ES-I3 (cell line): ENCODE data around the gene ABCC10.
"Not testable (repeated sequence)": the region's sequence is repeated elsewhere in the genome, so short reads cannot be mapped to it uniquely, and the experiment has no call there.

Experiments used
- H3K36me3 ChIP-seq: 2 replicates; pipeline ENCODE4 v1.6.1; 2013; ENCODE audit warnings: mild to moderate bottlenecking, low read length, control low read depth, moderate library complexity; ENCODE audit not compliant: insufficient read depth
- H3K4me1 ChIP-seq: 2 replicates; pipeline ENCODE4 v1.6.1; 2013; ENCODE audit warnings: mild to moderate bottlenecking, control low read depth, low read length; ENCODE audit not compliant: insufficient read depth
- H3K9ac ChIP-seq: 2 replicates; pipeline ENCODE4 v1.6.1; 2013; ENCODE audit warnings: low read depth, mild to moderate bottlenecking, low read length, moderate library complexity
- H3K9me3 ChIP-seq: 2 replicates; pipeline ENCODE4 v1.6.1; 2013; ENCODE audit warnings: mild to moderate bottlenecking, low read length, moderate library complexity; ENCODE audit not compliant: control insufficient read depth, insufficient read depth

The ABCC10 gene

DNA sequence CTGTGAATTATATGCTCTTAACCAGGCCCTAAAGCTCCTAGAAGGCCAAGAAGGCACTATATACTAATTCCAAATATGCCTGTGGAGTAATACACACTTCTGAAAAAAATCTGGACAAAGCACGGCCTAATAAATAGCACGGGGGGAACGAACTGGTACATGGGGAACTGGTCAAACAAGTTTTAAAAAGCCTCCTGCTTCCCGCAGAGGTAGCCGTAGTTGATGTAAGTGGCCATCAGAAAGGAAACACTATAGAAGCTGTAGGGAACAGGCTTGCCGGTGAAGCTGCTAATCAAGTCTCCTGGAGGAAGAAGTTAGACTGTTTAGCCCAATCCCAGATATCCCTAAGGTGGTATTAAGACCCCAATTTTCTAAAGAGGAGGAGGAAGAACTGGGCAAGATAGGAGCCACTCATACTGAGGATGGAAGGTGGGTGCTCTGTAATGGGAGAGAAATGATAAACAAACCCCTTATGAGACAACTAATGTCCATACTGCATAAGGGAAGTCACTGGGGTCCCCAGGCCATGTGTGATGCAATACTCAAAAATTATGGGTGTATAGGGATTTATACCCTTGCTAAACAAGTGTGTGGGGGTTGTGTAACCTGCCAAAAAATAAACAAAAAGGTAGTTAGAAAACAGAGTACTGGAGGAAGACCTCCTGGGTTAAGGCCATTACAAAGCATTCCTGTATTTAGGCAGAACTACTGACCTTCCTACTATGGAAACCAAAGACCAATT, 30.8 kb upstream of the ABCC10 start:
- Histone ChIP-seq H3K9me3 (no peaks in the 10 kb centered on the region; the same call in 1 of the 2 replicates), H3K36me3 (no peaks in the 10 kb centered on the region), H3K9ac (no peak overlapping the region), H3K4me1 (no peaks in the 10 kb centered on the region)

DNA sequence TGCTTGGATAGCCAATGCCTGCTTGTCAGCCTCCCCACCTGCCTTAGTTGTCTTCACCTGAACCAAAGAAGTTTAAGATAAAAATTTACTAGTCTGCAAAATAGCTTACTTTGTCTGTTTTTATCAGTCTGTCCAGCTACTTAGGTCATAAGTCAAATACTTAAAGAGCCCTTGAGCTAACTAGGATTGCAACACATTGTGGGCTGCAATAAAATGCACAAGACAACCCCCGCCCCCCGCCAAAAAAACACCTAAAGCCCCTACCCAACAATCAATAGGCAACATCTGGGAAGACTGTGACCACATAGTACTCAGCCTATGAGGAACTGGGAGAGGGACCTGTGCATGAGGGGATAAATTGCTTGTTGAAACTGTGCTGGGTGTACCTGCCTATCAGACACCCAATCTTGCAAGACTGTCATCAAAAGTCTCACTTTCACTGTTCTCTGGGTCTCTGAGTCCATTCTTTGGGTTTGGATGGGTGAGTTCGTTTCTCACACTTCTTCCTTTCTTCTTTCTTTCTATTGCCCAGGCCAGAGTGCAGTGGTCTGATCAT, 27.3 kb upstream of the ABCC10 start:
- H3K36me3 ChIP-seq = no peaks in the 10 kb centered on the region

DNA sequence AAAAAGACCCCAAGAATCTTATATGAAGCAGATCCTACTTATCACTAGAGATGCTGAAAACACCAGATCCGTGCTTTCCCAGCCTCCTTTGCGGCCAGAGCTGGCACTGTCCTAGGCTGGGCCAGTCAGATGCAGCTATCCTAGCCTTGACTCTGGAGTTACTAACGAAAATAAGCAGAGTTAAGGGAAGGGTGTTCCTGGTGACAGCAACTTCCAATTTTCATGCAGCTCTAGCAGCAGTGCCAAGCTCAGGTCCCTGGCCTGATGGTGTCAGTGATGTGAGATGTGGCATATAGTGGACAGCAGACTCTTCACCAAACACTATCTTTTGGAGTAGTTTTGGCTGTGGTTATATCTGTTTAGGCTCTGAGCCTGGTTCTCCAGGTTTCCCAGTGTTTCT, 25.6 kb upstream of the ABCC10 start:
- Histone ChIP-seq H3K36me3 (no peaks in the 10 kb centered on the region), H3K4me1 (no peaks in the 10 kb centered on the region), H3K9ac (no peak overlapping the region), H3K9me3 (no peaks in the 10 kb centered on the region)

More for the DNA sequence above, 27.3 kb upstream of the ABCC10 start:
- Histone ChIP-seq H3K9ac (no peak overlapping the region), H3K4me1 (no peaks in the 10 kb centered on the region), H3K9me3 (no peaks in the 10 kb centered on the region)

DNA sequence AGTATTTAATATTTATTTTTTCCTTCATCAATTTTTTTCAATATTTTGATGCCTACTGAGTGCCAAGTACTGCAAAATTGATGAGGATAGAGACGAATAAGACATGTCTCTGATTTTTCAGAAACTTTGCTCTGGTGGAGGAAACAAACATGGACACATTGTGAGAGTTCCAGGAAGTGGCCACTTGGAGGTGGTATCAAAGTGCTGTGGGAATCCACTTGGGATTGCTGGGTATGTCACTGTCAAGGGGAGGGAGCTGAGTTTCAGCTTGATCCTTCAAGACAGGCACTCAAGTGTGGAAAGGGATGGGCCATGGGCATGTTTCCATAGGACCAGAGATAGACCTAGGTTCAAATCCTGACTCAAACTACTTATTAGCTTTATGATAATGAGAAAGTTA, 24.5 kb upstream of the ABCC10 start:
- Histone ChIP-seq H3K9ac (no peak overlapping the region), H3K36me3 (no peaks in the 10 kb centered on the region), H3K4me1 (no peaks in the 10 kb centered on the region), H3K9me3 (no peaks in the 10 kb centered on the region)

DNA sequence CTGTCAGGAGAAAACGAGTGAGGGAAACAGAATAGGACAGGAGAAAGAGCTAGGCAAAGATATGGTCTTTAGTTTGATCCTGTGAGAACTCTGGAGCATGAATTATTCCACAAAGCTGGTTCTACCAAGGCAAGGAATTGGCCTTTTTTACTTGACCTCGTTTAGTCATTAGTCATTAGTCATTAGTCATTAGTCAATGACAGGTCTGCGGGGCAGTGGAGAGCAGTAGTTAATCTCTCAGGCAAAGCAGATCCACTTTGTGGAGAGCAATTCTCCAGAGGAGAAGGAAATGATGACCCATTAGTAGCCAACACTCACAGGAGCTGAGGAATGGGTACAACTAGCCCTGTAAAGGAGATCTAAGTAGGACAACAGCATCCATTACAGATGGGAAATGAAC, 22.0 kb upstream of the ABCC10 start:
- Histone ChIP-seq H3K4me1 (no peaks in the 10 kb centered on the region), H3K9ac (no peak overlapping the region), H3K36me3 (no peaks in the 10 kb centered on the region), H3K9me3 (no peaks in the 10 kb centered on the region)

DNA sequence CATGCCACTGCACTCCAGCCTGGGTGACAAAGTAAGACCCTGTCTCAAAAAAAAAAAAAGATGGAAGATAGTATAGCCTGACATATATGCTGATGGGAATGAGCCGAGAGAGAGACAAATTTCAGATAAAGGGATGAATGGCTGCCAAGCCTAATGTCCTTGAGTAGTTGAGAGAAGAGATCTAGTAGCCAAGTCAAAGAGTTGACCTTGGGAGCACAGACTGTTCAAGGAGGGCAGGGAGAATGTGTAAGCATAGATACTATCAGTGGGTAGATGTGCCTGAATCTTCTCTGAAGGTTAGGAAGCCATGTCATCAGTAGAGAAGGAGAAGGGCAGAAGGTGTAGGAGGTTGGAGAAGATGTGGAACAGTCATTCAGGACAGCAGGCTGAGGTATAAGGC, 20.0 kb upstream of the ABCC10 start:
- Histone ChIP-seq H3K9me3 (no peaks in the 10 kb centered on the region), H3K36me3 (no peaks in the 10 kb centered on the region), H3K4me1 (no peaks in the 10 kb centered on the region), H3K9ac (no peak overlapping the region)

DNA sequence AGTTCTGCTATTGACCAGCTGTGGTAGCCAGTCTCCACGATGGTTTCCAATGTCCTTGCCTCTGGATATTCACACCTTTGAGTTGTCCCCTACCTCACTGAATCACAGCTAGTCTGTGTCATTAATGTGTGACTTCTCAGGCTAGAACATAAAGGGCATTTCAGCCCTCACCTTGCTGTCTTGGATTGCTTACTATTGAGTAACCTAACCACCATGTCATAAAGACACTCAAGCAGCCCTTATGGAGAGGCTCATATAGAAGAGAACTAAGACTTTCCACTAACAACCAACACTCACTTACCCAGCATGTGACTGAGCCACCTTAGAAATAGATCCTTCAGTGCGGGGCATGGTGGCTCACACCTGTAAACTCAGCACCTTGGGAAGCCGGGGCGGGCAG, 19.1 kb upstream of the ABCC10 start:
- no peak overlapping the region for H3K9ac ChIP-seq
- H3K9me3 ChIP-seq = peaks cover 4% of the 10 kb centered on the region; the same call in 1 of the 2 replicates
- no peaks in the 10 kb centered on the region for H3K36me3 ChIP-seq
- no peaks in the 10 kb centered on the region for H3K4me1 ChIP-seq

DNA sequence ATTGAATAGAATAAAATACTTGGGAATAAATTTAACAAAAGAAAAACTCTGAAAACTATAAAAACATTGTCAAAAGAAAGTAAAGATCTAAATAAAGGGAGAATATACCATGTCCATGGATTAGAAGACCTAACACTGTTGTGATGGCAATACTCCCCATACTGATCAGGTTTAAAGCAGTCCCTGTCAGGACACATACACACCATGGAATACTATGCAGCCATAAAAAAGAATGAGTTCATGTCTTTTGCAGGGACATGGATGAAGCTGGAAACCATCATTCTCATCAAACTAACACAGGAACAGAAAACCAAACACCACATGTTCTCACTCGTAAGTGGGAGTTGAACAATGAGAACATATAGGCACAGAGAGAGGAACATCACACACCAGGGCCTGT, 16.6 kb upstream of the ABCC10 start:
- not testable (repeated sequence) for H3K4me1 ChIP-seq, H3K9ac ChIP-seq, H3K36me3 ChIP-seq, H3K9me3 ChIP-seq

DNA sequence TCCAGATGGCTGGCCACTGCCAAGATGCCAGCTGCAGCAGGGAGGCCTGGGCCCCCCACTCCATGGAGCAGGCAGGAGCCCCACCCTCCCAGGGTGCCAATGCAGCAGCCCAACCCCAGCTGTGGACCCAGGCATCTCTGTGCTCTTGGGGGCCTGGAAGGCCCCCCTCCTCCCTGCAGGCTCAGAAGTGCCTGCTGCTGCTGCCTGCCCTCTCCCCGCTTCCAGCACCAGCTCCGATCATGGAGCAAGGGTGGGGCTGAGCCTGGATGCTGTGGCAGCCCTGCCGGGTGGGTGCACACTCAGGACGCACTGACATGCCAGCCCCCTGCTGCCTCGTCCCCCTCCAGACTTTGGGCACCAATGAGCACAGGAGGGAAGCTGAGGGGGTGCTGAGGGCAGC, 14.8 kb upstream of the ABCC10 start:
- Histone ChIP-seq H3K9ac (no peak overlapping the region), H3K36me3 (no peaks in the 10 kb centered on the region), H3K9me3 (peaks cover 4% of the 10 kb centered on the region; the same call in 1 of the 2 replicates), H3K4me1 (no peaks in the 10 kb centered on the region)

DNA sequence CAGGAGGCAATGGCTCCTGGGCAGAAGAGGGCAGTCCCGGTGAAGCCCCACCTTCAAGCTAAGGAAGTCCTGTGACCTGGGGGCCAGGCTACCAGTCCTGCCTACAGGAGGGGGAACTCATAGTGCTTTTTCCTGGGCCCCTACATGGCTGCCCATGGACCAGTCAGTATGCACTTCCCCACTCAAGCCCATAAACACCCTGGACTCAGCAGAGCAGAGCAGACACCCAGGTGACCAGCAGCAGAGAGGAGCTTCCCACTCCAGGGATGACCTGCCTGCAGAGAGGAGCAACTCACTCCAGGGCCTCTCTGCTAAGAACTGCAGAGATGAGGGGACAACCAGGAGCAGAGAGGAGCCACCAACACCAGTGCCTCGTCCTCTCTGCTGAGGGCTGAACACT, 14.3 kb upstream of the ABCC10 start:
- H3K9me3 ChIP-seq = peaks cover 4% of the 10 kb centered on the region; the same call in 1 of the 2 replicates
- H3K4me1 ChIP-seq = no peaks in the 10 kb centered on the region
- H3K9ac ChIP-seq = no peak overlapping the region
- H3K36me3 ChIP-seq = no peaks in the 10 kb centered on the region

DNA sequence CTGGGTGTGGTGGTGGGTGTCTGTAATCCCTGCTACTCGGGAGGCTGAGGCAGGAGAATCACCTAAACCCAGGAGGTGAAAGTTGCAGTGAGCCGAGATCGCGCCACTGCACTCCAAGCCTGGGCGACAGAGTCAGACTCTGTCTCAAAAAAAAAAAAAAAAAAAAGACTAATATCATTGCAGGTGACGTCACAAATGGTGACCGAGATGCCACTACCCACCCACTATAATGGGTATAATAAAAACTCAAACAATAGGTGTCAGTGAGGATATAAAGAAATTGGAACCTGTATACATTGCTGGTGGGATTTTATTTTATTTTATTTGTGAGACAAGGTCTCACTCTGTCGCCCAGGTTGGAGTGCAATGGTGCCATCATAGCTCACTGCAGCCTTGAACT, 12.1 kb upstream of the ABCC10 start:
- H3K36me3 ChIP-seq, H3K4me1 ChIP-seq, H3K9me3 ChIP-seq, H3K9ac ChIP-seq: not testable (repeated sequence)

DNA sequence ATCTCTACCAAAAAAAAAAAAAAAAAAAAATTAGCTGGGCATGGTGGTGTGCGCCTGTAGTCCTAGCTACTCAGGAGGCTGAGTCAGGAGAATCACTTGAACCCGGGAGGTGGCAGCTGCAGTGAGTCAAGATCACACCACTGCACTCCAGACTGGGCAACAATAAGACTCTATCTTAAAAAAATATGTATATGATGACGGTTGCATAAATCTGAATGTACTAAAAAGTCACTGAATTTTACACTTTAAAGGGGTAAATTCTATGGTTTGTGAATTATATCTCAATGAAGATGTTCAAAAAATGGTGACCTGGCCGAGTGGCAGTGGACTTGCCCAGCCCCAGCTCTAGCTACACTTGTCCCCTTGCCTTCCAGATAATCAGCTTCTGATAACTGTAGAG, 10.4 kb upstream of the ABCC10 start:
- Histone ChIP-seq H3K9ac (no peak overlapping the region), H3K4me1 (no peaks in the 10 kb centered on the region), H3K9me3 (peaks cover 4% of the 10 kb centered on the region), H3K36me3 (no peaks in the 10 kb centered on the region)

DNA sequence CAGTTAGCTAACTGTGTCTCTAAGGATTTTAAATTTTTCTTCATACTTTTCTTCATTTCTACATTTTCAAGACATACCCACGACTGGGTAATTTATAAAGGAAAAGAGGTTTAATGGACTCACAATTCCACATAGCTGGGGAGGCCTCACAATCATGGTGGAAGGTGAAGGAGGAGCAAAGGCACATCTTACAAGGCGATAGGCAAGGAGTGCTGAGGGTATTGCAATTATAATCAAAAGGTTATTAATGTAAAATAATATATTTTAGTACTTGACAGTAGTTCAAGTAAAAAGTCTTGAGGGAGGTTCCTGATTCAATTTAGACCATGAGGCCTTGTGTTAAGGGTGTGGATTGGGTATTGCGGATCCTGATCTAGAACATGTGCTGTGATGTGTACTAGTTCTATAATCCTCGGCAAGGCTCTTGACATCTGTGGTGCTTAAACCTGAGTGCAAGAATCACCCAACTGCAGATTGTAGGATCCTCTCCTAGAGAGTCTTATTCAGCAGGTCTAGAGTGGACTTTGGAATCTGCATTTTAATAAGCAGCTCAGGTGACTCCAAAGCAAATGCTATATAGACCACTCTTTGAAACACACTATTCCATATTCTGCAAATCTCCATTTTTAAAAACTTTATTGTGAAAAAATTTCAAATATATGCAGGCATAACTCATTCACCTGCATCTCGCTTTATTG, 7.2 kb upstream of the ABCC10 start:
- Histone ChIP-seq H3K4me1 (no peaks in the 10 kb centered on the region), H3K9ac (no peak overlapping the region), H3K36me3 (no peaks in the 10 kb centered on the region), H3K9me3 (no peaks in the 10 kb centered on the region; the same call in none of the 2 replicates)

DNA sequence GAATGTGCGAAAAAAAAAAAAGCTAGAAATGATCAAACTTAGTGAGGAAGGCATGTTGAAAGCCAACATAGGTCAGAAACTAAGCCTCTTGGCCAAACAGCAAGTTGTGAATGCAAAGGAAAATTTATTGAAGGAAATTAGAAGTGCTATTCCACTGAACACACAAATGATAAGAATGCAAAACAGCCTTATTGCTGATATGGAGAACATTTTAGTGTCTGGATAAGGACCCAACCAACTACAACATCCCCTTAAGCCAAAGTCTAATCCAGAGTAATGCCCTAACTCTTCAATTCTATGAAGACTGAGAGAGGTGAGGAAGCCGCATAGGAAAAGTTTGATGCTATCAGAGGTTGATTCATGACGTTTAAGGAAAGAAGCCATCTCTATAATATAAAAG, 5.5 kb upstream of the ABCC10 start:
- Histone ChIP-seq H3K9ac (no peak overlapping the region), H3K36me3 (no peaks in the 10 kb centered on the region)

DNA sequence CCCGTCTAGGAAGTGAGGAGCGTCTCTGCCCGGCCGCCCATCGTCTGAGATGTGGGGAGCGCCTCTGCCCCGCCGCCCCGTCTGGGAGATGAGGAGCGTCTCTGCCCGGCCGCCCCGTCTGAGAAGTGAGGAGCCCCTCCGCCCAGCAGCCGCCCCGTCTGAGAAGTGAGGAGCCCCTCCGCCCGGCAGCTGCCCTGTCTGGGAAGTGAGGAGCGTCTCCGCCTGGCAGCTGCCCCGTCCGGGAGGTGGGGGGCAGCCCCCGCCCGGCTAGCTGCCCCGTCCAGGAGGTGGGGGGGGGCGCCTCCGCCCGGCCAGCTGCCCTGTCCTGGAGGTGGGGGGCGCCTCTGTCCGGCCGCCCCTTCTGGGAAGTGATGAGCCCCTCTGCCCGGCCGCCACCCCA, 2.3 kb upstream of the ABCC10 start:
- H3K9ac ChIP-seq, H3K9me3 ChIP-seq, H3K4me1 ChIP-seq, H3K36me3 ChIP-seq: not testable (repeated sequence)

More for the DNA sequence above, 5.5 kb upstream of the ABCC10 start:
- Histone ChIP-seq H3K4me1 (no peaks in the 10 kb centered on the region), H3K9me3 (peaks cover 2% of the 10 kb centered on the region)
